Natural killer cell (primary cell): Measurements from ENCODE around the gene MEGF6. TPM values are rescaled to one million over a fixed set of nuclear protein-coding genes. Genes with fewer than 3 reads are reported as not detected.

Source experiments
- ATAC-seq, 3 donors: fragments of 150-1000 bp in 2 of 3; fragments of 200-7000 bp in 1 of 3; cut with Tn5 transposase; 1 replicate in 1 of 3; 2 replicates in 2 of 3; pipeline ENCODE4 v1.10.0; 2021; ENCODE audit warnings: mild to moderate bottlenecking in 2 of 3, moderate library complexity in 2 of 3
- DNase-seq, 2 donors: peaks; one replicate each; pipeline versions ENCODE4 v3.0.0 to v3.0.0-alpha.2; 2013 to 2021; ENCODE audit warnings: mixed read lengths in 1 of 2
- H3K27ac ChIP-seq: one replicate; pipeline ENCODE4 v1.5.1; 2013; ENCODE audit warnings: mild to moderate bottlenecking, low read length
- H3K27me3 ChIP-seq: one replicate; pipeline ENCODE4 v1.6.1; 2013; ENCODE audit warnings: low read length; ENCODE audit not compliant: control insufficient read depth, insufficient read depth
- H3K36me3 ChIP-seq: one replicate; pipeline ENCODE4 v1.6.1; 2013; ENCODE audit warnings: low read length; ENCODE audit not compliant: control insufficient read depth, insufficient read depth
- H3K4me1 ChIP-seq: one replicate; pipeline ENCODE4 v1.6.1; 2013; ENCODE audit warnings: low read length; ENCODE audit not compliant: control insufficient read depth, insufficient read depth
- H3K4me3 ChIP-seq: one replicate; pipeline ENCODE4 v1.5.1; 2013; ENCODE audit warnings: low read length
- H3K9me3 ChIP-seq: one replicate; pipeline ENCODE4 v1.6.1; 2013; ENCODE audit warnings: low read length; ENCODE audit not compliant: control insufficient read depth, insufficient read depth
- H3K27ac Mint-ChIP-seq, 2 donors: one replicate each; pipeline ENCODE4 v1.8.0; 2022; ENCODE audit warnings: mild to moderate bottlenecking in 2 of 2, mixed read lengths in 2 of 2, moderate library complexity in 1 of 2
- H3K27me3 Mint-ChIP-seq, 2 donors: one replicate each; pipeline ENCODE4 v1.8.0; 2022; ENCODE audit warnings: low read depth in 2 of 2, mixed read lengths in 2 of 2
- H3K36me3 Mint-ChIP-seq: one replicate; pipeline ENCODE4 v1.8.0; 2022; ENCODE audit warnings: mixed read lengths
- H3K4me1 Mint-ChIP-seq, 2 donors: one replicate each; pipeline ENCODE4 v1.8.0; 2022; ENCODE audit warnings: mixed read lengths in 2 of 2
- H3K4me3 Mint-ChIP-seq: one replicate; pipeline ENCODE4 v1.8.0; 2022; ENCODE audit warnings: mild to moderate bottlenecking, moderate library complexity, mixed read lengths
- H3K9me3 Mint-ChIP-seq, 2 donors: one replicate each; pipeline ENCODE4 v1.8.0; 2022; ENCODE audit warnings: mixed read lengths in 2 of 2
- WGBS: methylation state at CpG from one replicate; pipeline ENCODE4 v1.1.7; 2013; ENCODE audit warnings: missing lambda C conversion rate; ENCODE audit not compliant: insufficient coverage; 5-methylcytosine and 5-hydroxymethylcytosine counted together
- intact Hi-C: fragments of 100-400 bp; cut with micrococcal nuclease; formaldehyde crosslinking; loops from one replicate; pipeline ENCODE4 v1.14.2; 2022
- total RNA-seq, 4 donors: library from RNA; stranded (reverse); fragments of 120-200 nt in 1 of 4; gene quantifications; one replicate each; pipeline versions ENCODE4 v1.2.3 to v1.2.4, GENCODE V29; 2013 to 2022
- TF ChIP-seq, protein P1 (sequence below): fragments of 200-600 bp; IDR thresholded peaks from one replicate; pipeline ENCODE4 v1.8.0; 2022; ENCODE audit warnings: antibody characterized with exemption

The MEGF6 gene
- total RNA-seq, 3 donors from 2014 or later (not counting 1 experiment from before 2014, with no cell fraction given): 3.1 to 15.6 (median 5.1) TPM

- intact Hi-C loops: no loop called here
- Histone ChIP-seq H3K27me3 (no peaks in the 10 kb centered on the region), H3K27ac (no peak overlapping the region), H3K4me1 (no peaks in the 10 kb centered on the region), H3K36me3 (no peaks in the 10 kb centered on the region), H3K4me3 (no peak overlapping the region), H3K9me3 (no peaks in the 10 kb centered on the region)
- DNase-seq (no peak), ATAC-seq (no peak)
- no peaks in the 10 kb centered on the region for H3K27me3 Mint-ChIP-seq
- no peak overlapping the region for H3K4me3 Mint-ChIP-seq
- no peak overlapping the region for H3K27ac Mint-ChIP-seq
- no peaks in the 10 kb centered on the region for H3K36me3 Mint-ChIP-seq
- 90% methylated on average over 4 of the region's 5 CpGs for WGBS
- TF ChIP-seq, protein P1, sequence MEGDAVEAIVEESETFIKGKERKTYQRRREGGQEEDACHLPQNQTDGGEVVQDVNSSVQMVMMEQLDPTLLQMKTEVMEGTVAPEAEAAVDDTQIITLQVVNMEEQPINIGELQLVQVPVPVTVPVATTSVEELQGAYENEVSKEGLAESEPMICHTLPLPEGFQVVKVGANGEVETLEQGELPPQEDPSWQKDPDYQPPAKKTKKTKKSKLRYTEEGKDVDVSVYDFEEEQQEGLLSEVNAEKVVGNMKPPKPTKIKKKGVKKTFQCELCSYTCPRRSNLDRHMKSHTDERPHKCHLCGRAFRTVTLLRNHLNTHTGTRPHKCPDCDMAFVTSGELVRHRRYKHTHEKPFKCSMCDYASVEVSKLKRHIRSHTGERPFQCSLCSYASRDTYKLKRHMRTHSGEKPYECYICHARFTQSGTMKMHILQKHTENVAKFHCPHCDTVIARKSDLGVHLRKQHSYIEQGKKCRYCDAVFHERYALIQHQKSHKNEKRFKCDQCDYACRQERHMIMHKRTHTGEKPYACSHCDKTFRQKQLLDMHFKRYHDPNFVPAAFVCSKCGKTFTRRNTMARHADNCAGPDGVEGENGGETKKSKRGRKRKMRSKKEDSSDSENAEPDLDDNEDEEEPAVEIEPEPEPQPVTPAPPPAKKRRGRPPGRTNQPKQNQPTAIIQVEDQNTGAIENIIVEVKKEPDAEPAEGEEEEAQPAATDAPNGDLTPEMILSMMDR: no peak
- no peaks in the 10 kb centered on the region for H3K4me1 Mint-ChIP-seq
- no peaks in the 10 kb centered on the region for H3K9me3 Mint-ChIP-seq
Observed at GRCh38 chr1:3551290-3551678, 60.0 kb downstream of the MEGF6 start.

DNA sequence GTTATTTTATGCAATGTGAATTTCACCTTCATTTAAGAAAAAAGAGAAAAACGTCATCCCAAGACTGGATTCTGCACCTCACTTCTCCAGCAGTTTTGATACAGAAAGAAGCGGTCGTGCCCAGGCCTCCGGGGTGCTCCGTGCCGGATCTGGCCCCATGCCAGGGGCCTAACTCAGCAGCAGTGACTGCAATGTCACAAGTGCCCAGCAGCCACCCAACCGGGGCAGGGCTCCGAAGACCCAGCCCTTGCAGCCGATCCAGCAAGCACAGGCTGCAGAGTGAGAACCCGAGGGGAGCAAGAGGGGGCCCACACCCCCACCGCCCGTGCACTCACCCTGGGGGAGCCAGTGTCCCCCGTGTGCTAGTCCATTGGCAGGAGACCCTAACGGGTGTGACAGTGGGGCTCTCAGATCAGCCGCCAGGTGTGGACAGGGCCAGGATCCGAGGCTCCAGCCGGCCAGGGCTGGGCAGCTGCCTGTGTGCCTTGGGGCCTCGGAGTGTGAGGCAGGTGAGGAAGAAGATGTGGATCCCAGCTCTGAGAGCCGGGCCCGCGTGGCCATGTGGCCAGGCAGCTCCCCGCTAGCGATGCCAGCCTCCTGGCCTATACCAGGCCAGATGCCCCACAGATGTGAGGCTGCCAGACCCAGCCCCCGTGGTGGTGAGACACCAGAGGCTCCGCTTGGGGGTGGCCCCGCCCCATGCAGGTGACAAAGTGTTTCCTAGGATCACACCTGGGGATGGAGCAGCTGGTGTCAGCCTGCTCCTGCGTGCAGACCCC lies 60.6 kb downstream of the MEGF6 start:
- Histone ChIP-seq H3K4me3 (no peak overlapping the region), H3K27ac (no peak overlapping the region), H3K9me3 (no peaks in the 10 kb centered on the region), H3K4me1 (no peaks in the 10 kb centered on the region), H3K36me3 (no peaks in the 10 kb centered on the region), H3K27me3 (no peaks in the 10 kb centered on the region)
- WGBS: 93% methylated on average over 27 of the region's 27 CpGs
- TF ChIP-seq, protein P1: no peak
- Mint-ChIP-seq H3K27ac (no peak overlapping the region), H3K36me3 (no peaks in the 10 kb centered on the region), H3K9me3 (no peaks in the 10 kb centered on the region), H3K4me1 (no peaks in the 10 kb centered on the region), H3K27me3 (no peaks in the 10 kb centered on the region), H3K4me3 (no peak overlapping the region)
- ATAC-seq (no peak), DNase-seq (no peak)
- intact Hi-C loops: no loop called here

DNA sequence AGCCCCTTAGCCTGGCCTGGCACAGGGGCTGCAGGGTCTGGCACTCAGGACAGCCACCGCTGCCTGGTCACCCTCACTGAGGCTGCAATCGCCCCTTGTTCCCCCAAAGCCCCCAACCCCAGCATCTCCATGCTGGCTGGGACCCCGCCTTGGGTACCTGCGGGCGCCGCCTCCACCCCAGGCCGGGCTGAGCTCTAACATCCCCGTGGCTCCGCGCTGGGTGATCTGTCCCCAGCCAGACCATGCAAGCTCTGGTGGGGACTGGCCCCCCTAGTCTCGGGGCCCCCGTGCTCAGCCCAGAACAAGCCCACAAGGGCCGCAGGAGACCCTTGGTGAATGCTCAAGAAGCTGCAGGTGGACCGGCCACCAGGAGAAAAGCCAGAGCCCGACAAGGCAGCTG lies 62.4 kb downstream of the MEGF6 start:
- no peaks in the 10 kb centered on the region for H3K36me3 ChIP-seq
- H3K9me3 ChIP-seq: no peaks in the 10 kb centered on the region
- no peak overlapping the region for H3K4me3 ChIP-seq
- H3K27ac ChIP-seq: no peak overlapping the region
- Mint-ChIP-seq H3K4me3 (no peak overlapping the region), H3K27ac (no peak overlapping the region), H3K9me3 (no peaks in the 10 kb centered on the region), H3K36me3 (no peaks in the 10 kb centered on the region), H3K4me1 (no peaks in the 10 kb centered on the region), H3K27me3 (no peaks in the 10 kb centered on the region)
- intact Hi-C loops: no loop called here
- no peaks in the 10 kb centered on the region for H3K27me3 ChIP-seq
- no peaks in the 10 kb centered on the region for H3K4me1 ChIP-seq
- TF ChIP-seq, protein P1: no peak
- no peak for DNase-seq
- 87% methylated on average over 15 of the region's 15 CpGs for WGBS
- ATAC-seq: no peak
